ENCODE results near the gene LSAMP.

Gene LSAMP

DNA sequence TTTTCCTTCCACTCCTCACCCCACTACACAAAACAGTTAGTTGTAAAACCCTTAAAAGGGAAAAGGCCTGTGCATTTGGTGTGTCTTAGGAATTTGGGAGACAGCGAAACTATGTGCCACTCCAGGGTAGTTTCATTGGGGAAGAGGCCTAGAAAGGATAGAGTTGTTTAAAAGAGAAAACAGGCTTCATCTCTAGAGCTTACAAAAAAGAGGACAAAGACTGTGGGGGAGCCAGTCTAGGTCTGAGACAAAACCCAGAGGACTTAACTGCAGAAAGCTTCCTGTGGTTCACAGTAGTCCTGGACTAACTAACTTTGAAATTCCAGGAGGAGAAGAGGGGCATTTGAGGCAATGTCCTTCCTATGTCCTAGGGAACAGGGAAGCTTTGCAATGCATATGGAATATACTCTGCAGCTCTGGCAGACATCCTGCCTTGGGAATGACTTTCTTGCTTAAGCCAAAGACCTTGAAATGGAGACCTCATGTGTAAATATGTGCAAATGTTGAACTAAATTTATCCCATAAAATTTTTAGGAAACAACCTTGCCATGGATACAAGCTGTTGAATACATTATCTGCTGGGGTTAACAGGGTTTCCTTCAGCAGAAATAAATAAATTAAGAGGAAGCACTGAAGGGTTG lies 159.4 kb downstream of the LSAMP start:
- DNase-seq = no peak

DNA sequence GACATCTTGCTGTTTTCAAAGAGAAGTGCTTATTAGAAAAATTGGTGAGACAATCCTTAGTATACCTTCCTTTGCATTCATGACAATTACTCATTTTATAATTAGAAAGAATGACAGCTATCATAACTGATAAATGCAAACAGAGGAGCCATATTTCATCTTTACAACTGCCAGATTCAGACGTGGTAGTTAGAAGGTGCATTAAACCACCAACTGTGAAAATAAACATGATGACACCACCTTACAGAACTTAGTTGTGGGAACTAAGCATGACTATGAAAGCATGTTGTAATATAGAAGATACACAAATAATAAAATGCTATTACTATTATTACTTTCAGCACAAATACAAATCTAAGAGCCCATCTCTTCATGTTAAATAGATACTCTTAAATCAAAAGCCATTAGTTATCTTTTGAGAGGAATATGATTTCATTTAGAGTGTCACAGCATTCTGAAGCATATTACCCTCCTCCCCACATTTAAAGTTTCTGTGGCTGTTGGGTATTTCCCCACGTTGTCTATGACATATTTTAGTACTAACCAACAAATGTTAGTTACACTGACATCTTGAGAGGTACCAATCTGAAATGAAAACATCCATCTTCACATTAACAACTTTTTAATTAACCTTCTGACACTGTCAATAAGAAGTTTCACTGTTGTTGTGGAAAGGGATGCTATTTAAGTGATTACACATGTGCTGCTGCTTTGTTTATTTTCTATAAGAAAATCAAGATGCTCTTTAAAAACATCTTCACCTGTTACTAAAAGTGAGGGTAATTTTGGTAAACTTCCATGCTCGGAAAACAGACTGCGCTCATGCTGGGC lies 163.8 kb downstream of the LSAMP start:
- no peak for DNase-seq

GRCh38 chr3:116280130-116280740 lies 165.1 kb downstream of the LSAMP start:
- DNase-seq = no peak

DNA sequence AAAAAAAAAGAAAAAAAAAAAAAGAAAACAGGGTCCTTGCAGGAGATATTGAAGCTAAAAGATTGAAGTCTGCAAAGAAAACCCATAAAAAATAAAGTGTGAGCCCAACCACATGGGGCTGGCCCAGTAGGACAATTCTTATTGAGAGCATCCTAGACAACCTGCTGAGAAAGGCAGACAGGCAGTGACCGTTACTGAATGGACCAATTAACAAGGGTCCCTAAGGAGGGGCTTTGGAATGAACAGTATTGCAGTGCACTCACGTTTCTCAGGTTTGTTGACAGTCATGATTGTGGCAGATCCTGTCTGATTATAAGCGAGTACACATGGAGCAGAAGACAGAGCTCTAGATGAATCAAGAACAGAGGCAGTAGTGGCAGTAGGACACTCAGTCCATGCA lies 168.6 kb downstream of the LSAMP start:
- no peak for DNase-seq

DNA sequence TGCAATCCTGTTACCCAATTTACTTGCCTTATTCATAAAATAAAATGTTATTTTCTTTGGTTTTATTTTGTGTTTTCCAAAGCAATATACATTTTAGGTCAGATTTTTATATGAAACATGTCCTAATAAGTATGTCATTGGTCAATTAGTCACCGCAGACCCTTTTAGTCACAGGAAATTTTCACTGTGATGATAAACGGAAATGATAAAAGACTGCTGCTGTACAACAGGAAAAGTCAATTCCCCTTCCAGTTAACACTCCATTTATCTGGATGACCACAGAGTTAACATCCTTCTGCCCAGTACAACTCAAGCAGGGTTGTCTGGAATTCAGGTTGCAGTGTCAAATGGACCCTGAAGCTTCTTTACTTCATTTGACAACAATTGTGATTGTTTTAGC lies 175.2 kb downstream of the LSAMP start:
- no peak for DNase-seq

DNA sequence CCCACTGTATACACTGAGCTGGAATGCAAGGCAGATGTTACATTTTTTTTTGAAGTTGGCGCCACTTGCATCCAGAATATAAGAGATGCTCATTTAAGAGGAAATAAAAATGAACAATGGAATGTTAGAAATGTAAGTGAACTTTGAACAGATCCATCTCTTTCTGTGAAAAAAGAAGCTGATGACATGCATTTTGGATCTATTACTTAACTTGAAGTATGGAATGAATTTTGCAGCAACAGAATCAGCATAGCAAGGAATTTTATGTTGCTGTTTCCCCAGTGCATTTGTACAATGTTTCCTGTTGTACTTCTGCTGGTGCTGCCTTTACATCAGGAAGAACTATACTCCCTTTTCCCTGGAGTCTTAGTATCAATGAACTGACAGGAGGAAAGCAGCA lies 178.2 kb downstream of the LSAMP start:
- DNase-seq = no peak

GRCh38 chr3:116265976-116266584 lies 179.2 kb downstream of the LSAMP start:
- DNase-seq = no peak

GRCh38 chr3:116265320-116265695 lies 180.0 kb downstream of the LSAMP start:
- DNase-seq = no peak

GRCh38 chr3:116264546-116265319 lies 180.6 kb downstream of the LSAMP start:
- no peak for DNase-seq

DNA sequence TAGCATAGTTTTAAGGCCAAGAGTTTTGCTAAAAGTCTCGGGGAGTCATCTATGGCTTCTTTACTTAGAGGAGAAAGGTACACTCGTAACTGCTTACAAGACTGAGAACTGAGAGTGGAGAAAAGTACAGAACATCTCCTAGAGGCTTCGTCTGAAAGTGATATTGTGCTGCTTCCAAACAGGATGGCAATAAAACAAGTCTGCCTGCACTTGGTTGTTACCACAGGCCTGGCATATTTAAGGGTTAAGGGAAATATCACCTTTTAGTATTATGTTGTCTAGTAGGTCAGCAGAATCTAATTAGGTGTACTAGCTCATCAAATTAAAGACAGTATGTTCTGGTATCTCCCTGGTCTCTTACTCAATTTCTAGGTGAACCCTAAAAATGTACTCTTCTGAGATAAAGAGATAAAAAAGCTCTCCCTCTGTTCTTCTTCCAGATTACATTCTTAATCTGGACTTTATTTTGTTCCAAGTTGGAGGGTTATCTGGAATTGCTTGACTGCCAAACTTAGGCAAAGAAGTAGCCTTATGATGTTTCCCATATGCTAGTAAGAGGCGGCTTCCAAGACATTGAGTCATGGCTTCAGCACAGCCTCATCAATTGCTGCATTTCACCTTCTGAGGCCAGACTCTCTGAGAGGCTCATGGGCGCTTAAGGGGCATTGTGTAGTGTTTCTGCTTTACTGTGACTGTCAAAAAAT lies 181.3 kb downstream of the LSAMP start:
- no peak for DNase-seq

- DNase-seq = no peak
Observed at GRCh38 chr3:116260491-116260890, 184.8 kb downstream of the LSAMP start.

GRCh38 chr3:116259984-116260383 lies 185.3 kb downstream of the LSAMP start:
- no peak for DNase-seq

GRCh38 chr3:116256843-116257485 lies 188.3 kb downstream of the LSAMP start:
- DNase-seq = no peak

- DNase-seq = no peak
Observed at GRCh38 chr3:116254541-116254940, 190.7 kb downstream of the LSAMP start.

- no peak for DNase-seq
Observed at GRCh38 chr3:116253511-116253910, 191.8 kb downstream of the LSAMP start.

- no peak for DNase-seq
Observed at GRCh38 chr3:116247605-116248004, 197.7 kb downstream of the LSAMP start.

GRCh38 chr3:116246406-116246980 lies 198.8 kb downstream of the LSAMP start:
- DNase-seq = no peak

DNA sequence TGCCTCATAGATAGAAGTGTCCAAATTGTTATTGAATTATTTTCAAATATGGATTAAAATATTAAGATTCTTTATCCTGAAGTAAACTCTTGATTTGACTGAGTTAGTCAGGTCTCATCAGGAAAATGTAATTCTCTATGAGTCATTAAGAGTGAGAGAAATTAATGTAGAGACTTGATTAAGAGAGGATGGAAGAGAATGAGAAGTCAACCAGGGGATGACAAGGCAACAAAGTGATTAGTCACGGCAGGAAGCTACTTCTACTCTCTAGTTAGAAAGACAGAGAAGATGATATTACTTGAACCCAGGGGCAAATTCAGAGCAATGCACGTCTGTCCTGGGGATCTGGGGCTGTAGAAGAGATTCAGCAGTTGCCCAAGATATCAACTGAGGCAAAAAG lies 202.5 kb downstream of the LSAMP start:
- no peak for DNase-seq

DNA sequence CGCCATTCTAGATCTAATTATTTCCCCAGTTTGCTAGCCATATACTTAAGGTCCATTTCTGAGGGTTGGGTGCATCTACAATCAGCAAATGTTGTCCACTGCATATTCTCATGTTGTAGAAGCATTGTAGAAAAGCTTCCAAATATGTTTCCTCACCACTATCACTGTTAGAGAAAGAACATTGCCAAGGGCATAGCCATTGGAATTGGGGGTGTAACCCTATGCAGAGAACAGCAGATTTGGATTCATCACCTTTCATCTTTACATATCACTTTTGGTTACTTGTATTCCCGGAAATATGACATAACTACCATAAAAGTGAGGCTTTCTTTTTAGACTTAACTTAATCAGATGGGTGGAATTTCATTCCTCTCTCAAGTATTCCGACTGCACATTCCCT lies 203.6 kb downstream of the LSAMP start:
- DNase-seq = no peak

DNA sequence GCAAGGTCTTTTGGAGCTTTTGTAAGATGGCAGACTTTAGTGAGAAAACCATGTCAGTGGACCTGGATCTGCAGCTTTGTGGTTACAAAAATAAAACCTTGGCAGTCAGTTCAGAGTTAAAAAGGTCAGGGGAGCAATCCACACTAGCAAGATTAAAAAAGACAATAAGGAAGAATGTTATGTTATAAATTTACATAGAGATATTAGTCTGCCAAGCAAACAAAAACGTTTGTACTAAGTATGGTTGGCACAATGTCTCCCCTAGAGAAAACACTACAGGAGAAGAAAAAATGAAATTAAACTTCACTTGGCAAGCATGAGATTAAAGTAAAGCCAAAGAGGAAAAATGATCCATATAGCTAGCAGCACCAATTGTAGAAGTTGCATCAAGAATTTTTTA lies 205.0 kb downstream of the LSAMP start:
- no peak for DNase-seq

GRCh38 chr3:116238846-116239565 lies 206.3 kb downstream of the LSAMP start:
- no peak for DNase-seq
